Measurements from ENCODE around the gene IL26. TPM values are rescaled to one million over a fixed set of nuclear protein-coding genes. Genes with fewer than 3 reads are reported as not detected.

The IL26 gene
- total and polyA plus RNA-seq, 2 donors (not counting 3 experiments of a cell fraction or from before 2014, with no cell fraction given) = not detected

DNA sequence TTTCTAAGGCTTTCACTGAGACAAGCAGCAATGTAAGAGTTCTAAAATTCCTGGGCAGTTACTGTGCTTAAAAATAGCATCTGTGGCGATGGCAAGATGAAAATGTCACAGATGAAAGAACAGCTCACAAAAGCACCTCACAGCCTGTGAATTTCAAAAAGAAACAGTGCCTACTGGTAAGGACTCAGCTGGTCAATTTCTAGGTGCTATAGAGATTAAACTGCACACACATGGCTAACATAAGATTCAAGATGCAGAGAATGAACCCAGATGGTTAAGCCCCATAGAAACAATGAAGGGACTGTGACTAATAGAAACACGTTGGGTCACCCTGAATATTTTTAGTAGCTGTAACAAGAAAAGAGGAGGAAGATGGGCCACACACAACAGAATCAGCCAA is 12.0 kb upstream of the IL26 start:
- Histone ChIP-seq H3K4me3 (replicated peaks in 1 of 3; ENCODE audit: insufficient read depth in 1 of 3, low read depth in 1 of 3, low read length in 3 of 3) (no peak overlapping the region), H3K9me1 (replicated peaks; ENCODE audit: control insufficient read depth, extremely low read depth, insufficient read depth, low read length) (no peaks in the 10 kb centered on the region), H3K36me3 (ENCODE audit: control insufficient read depth in 2 of 2, extremely low read depth in 1 of 2, insufficient read depth in 2 of 2, low read length in 2 of 2) (no peaks in the 10 kb centered on the region), H3K79me2 (ENCODE audit: control insufficient read depth, insufficient read depth, low read length) (no peaks in the 10 kb centered on the region), H2AFZ (ENCODE audit: low read depth, low read length) (no peak overlapping the region), H3K27ac (ENCODE audit: insufficient read depth, low read depth, low read length) (no peak overlapping the region), H3K4me1 (ENCODE audit: control insufficient read depth, extremely low read depth, insufficient read depth, low read length) (peaks cover 4% of the 10 kb centered on the region), H3K27me3 (ENCODE audit: control insufficient read depth in 2 of 2, insufficient read depth in 2 of 2, low read length in 2 of 2) (peaks cover 1 to 3% of the 10 kb centered on the region in 2 experiments), H3K4me2 (ENCODE audit: insufficient read depth, low read length) (no peak overlapping the region), H4K20me1 (replicated peaks; ENCODE audit: control insufficient read depth, extremely low read depth, insufficient read depth, low read length) (no peaks in the 10 kb centered on the region), H3K9me3 (replicated peaks; ENCODE audit: control insufficient read depth, insufficient read depth, low read length) (no peaks in the 10 kb centered on the region), H3K9ac (replicated peaks; ENCODE audit: extremely low read depth, insufficient read depth, low read length) (no peak overlapping the region)
- FAIRE-seq (no peak), DNase-seq (ENCODE audit: low read depth, low spot score) (no peak)
- TF ChIP-seq GATA2 (IDR thresholded peaks at IDR 0.05; ENCODE audit: insufficient read depth, insufficient read length, low read depth, low read length) = no peak
- TF ChIP-seq CTCF (IDR thresholded peaks at IDR 0.05; ENCODE audit: extremely low read depth in 1 of 2, insufficient read depth in 1 of 2, low read depth in 1 of 2, low read length in 2 of 2) = no peak
- TF ChIP-seq EZH2 (IDR thresholded peaks at IDR 0.05; ENCODE audit: borderline replicate concordance, low read depth, low read length, severe bottlenecking) = no peak
- no peak for TF ChIP-seq MAX (IDR thresholded peaks at IDR 0.05; ENCODE audit: insufficient read depth, insufficient read length)
- TF ChIP-seq FOS (IDR thresholded peaks at IDR 0.05; ENCODE audit: borderline replicate concordance, insufficient read depth, low read length) = no peak
- TF ChIP-seq POLR2AphosphoS5 (IDR thresholded peaks at IDR 0.05; ENCODE audit: insufficient read depth, low read depth, low read length) = no peak
- TF ChIP-seq POLR2A (IDR thresholded peaks at IDR 0.05; ENCODE audit: low read depth, low read length) = no peak
- no peak for TF ChIP-seq MYC (IDR thresholded peaks at IDR 0.05; ENCODE audit: low read depth, low read length)
- TF ChIP-seq JUN (IDR thresholded peaks at IDR 0.05; ENCODE audit: borderline replicate concordance, insufficient read depth, insufficient read length, low read depth) = no peak
- no TSS peak for BruUV-seq (replicated peaks)
- ChIA-PET CTCF (interaction anchor here (1.4 kb wide), 1 partner anchor 14 kb away, joined by 3 read pairs; no protein-coding TSS in a partner anchor), POLR2A (no interaction called here)
- intact Hi-C loops (cut with micrococcal nuclease) = no loop called here
- dilution Hi-C loops (cut with MboI; ENCODE audit: extremely low pct_ligation_motif_present, low sequenced_read_pairs) = no loop called here
